IMR-90 (cell line): ENCODE data around the gene UBN2.

Source experiments
- CEBPB ChIP-seq: IDR thresholded peaks from 2 replicates; pipeline ENCODE4 v1.6.1; 2012; ENCODE audit warnings: low read depth, low read length, improper control_type of control experiment
- CHD1 ChIP-seq: IDR thresholded peaks from 2 replicates; pipeline ENCODE4 v1.6.1; 2012; ENCODE audit warnings: low read depth, low read length, improper control_type of control experiment
- CTCF ChIP-seq: conservative IDR thresholded peaks from 2 replicates; pipeline ENCODE4 v1.5.1; 2012; ENCODE audit warnings: mild to moderate bottlenecking, low read depth, low read length, improper control_type of control experiment
- FOS ChIP-seq: fragments of 150-350 bp; IDR thresholded peaks from 2 replicates; pipeline ENCODE4 v1.6.1; 2016; ENCODE audit warnings: low read depth, low read length
- MAFK ChIP-seq: IDR thresholded peaks from 2 replicates; pipeline ENCODE4 v1.6.1; 2012; ENCODE audit warnings: low read depth, low read length, improper control_type of control experiment
- MAZ ChIP-seq: IDR thresholded peaks from 2 replicates; pipeline ENCODE4 v1.6.1; 2012; ENCODE audit warnings: low read depth, mild to moderate bottlenecking, low read length, improper control_type of control experiment, moderate library complexity, borderline replicate concordance
- MXI1 ChIP-seq: IDR thresholded peaks from 2 replicates; pipeline ENCODE4 v1.6.1; 2012; ENCODE audit warnings: low read depth, mild to moderate bottlenecking, low read length, moderate library complexity, borderline replicate concordance
- NFE2L2 ChIP-seq: fragments of 150-350 bp; IDR thresholded peaks from 2 replicates; pipeline ENCODE4 v1.6.1; 2016; ENCODE audit warnings: low read depth, mild to moderate bottlenecking, low read length
- POLR2A ChIP-seq: IDR thresholded peaks from 2 replicates; pipeline ENCODE4 v1.6.1; 2012; ENCODE audit warnings: mild to moderate bottlenecking, low read depth, low read length
- RAD21 ChIP-seq: IDR thresholded peaks from 2 replicates; pipeline ENCODE4 v1.6.1; 2012; ENCODE audit warnings: low read length, improper control_type of control experiment
- RCOR1 ChIP-seq: IDR thresholded peaks from 2 replicates; pipeline ENCODE4 v1.6.1; 2012; ENCODE audit warnings: mild to moderate bottlenecking, low read length, improper control_type of control experiment; ENCODE audit not compliant: insufficient replicate concordance
- RFX5 ChIP-seq: IDR thresholded peaks from 2 replicates; pipeline ENCODE4 v1.8.0; 2012; ENCODE audit warnings: low read depth, mild to moderate bottlenecking, low read length, moderate library complexity
- SMC3 ChIP-seq: fragments of 150-350 bp; IDR thresholded peaks from 2 replicates; pipeline ENCODE4 v1.6.1; 2016; ENCODE audit warnings: low read depth, mild to moderate bottlenecking, antibody characterized with exemption, low read length, moderate library complexity
- USF2 ChIP-seq: fragments of 150-350 bp; IDR thresholded peaks from 2 replicates; pipeline ENCODE4 v1.6.1; 2017; ENCODE audit warnings: mild to moderate bottlenecking, antibody characterized with exemption, low read length, low read depth

- TF ChIP-seq CTCF (no peak), CEBPB (no peak), RAD21 (no peak), POLR2A (no peak), SMC3 (no peak), NFE2L2 (no peak), USF2 (no peak), MXI1 (no peak), CHD1 (no peak), RCOR1 (no peak), RFX5 (no peak), MAZ (no peak), FOS (no peak), MAFK (no peak)
Observed at GRCh38 chr7:139265673-139266072, 34.6 kb downstream of the UBN2 start.
